RWPE2 (cell line): Measurements from ENCODE around the gene ETV1.
"Not testable (repeated sequence)": the region's sequence is repeated elsewhere in the genome, so short reads cannot be mapped to it uniquely, and the experiment has no call there.

Source experiments
- ATAC-seq: fragments of 200-7000 bp; cut with Tn5 transposase; 3 replicates; pipeline ENCODE4 v1.9.1; 2021; ENCODE audit warnings: low read depth
- DNase-seq: peaks from one replicate; pipeline ENCODE4 v3.0.0-alpha.2; 2020; ENCODE audit warnings: low spot score
- H3K27ac ChIP-seq: fragments of 450-650 bp; 2 replicates; pipeline ENCODE4 v1.5.1; 2017; ENCODE audit warnings: mild to moderate bottlenecking; ENCODE audit not compliant: poor library complexity, severe bottlenecking
- H3K27me3 ChIP-seq: fragments of 250-450 bp; sonication (Bioruptor Pico); 2 replicates; pipeline ENCODE4 v1.5.1; 2021; ENCODE audit warnings: mild to moderate bottlenecking, moderate library complexity; ENCODE audit not compliant: insufficient read depth, poor library complexity, severe bottlenecking
- H3K36me3 ChIP-seq: fragments of 250-450 bp; sonication (Bioruptor Pico); 2 replicates; pipeline ENCODE4 v1.5.1; 2020; ENCODE audit warnings: low read depth, mild to moderate bottlenecking, moderate library complexity
- H3K4me1 ChIP-seq: fragments of 250-450 bp; sonication (Bioruptor Pico); 2 replicates; pipeline ENCODE4 v1.5.1; 2021; ENCODE audit warnings: mild to moderate bottlenecking, moderate library complexity; ENCODE audit not compliant: insufficient read depth, poor library complexity, severe bottlenecking
- H3K4me3 ChIP-seq: fragments of 250-450 bp; sonication (Bioruptor Pico); 2 replicates; pipeline ENCODE4 v1.5.1; 2021; ENCODE audit warnings: mild to moderate bottlenecking, moderate library complexity; ENCODE audit not compliant: severe bottlenecking
- H3K9me3 ChIP-seq: fragments of 250-450 bp; sonication (Bioruptor Pico); 2 replicates; pipeline ENCODE4 v1.5.1; 2021; ENCODE audit warnings: mild to moderate bottlenecking, moderate library complexity; ENCODE audit not compliant: severe bottlenecking
- CTCF ChIP-seq: fragments of 450-650 bp; IDR thresholded peaks from one replicate; pipeline ENCODE4 v1.5.1; 2017; ENCODE audit warnings: mild to moderate bottlenecking, moderate library complexity; ENCODE audit not compliant: poor library complexity, severe bottlenecking

The ETV1 gene

GRCh38 chr7:13932131-13932530 is 57.3 kb downstream of the ETV1 start:
- Histone ChIP-seq H3K36me3 (no peaks in the 10 kb centered on the region), H3K4me1 (no peaks in the 10 kb centered on the region), H3K27ac (no peak overlapping the region), H3K27me3 (no peaks in the 10 kb centered on the region), H3K4me3 (no peak overlapping the region), H3K9me3 (no peaks in the 10 kb centered on the region)
- TF ChIP-seq CTCF, result no peak
- DNase-seq, result no peak
- no peak for ATAC-seq

- TF ChIP-seq CTCF, result no peak
- Histone ChIP-seq H3K36me3 (no peaks in the 10 kb centered on the region), H3K27ac (peak overlapping the region; percentile 84), H3K4me1 (peaks cover 19% of the 10 kb centered on the region), H3K27me3 (no peaks in the 10 kb centered on the region), H3K4me3 (no peak overlapping the region), H3K9me3 (no peaks in the 10 kb centered on the region)
- DNase-seq (no peak), ATAC-seq (no peak)
These were observed 68.4 kb downstream of the ETV1 start for GRCh38 chr7:13921062-13921461.

- peaks cover 19% of the 10 kb centered on the region for H3K4me1 ChIP-seq
- H3K9me3 ChIP-seq, result no peaks in the 10 kb centered on the region
These were observed 69.3 kb downstream of the ETV1 start for GRCh38 chr7:13920053-13920697.

GRCh38 chr7:13918333-13918732 is 71.1 kb downstream of the ETV1 start:
- H3K27ac ChIP-seq, H3K36me3 ChIP-seq, H3K27me3 ChIP-seq, H3K4me3 ChIP-seq, H3K9me3 ChIP-seq, DNase-seq, ATAC-seq: not testable (repeated sequence)
- H3K4me1 ChIP-seq, result peaks cover 19% of the 10 kb centered on the region

More at GRCh38 chr7:13920053-13920697, 69.3 kb downstream of the ETV1 start:
- peak; percentile 99 for ATAC-seq
- no peak overlapping the region for H3K4me3 ChIP-seq
- no peak for TF ChIP-seq CTCF
- no peaks in the 10 kb centered on the region for H3K27me3 ChIP-seq
- peak; percentile 81 for DNase-seq
- H3K27ac ChIP-seq, result peak overlapping the region; percentile 84
- no peaks in the 10 kb centered on the region for H3K36me3 ChIP-seq

GRCh38 chr7:13917103-13917502 is 72.4 kb downstream of the ETV1 start:
- not testable (repeated sequence) for H3K36me3 ChIP-seq, ATAC-seq, DNase-seq, H3K27me3 ChIP-seq, H3K4me3 ChIP-seq, H3K9me3 ChIP-seq, H3K27ac ChIP-seq
- peaks cover 19% of the 10 kb centered on the region for H3K4me1 ChIP-seq

- TF ChIP-seq CTCF, result no peak
- Histone ChIP-seq H3K4me3 (no peak overlapping the region), H3K4me1 (peaks cover 16% of the 10 kb centered on the region), H3K27me3 (no peaks in the 10 kb centered on the region), H3K9me3 (no peaks in the 10 kb centered on the region), H3K36me3 (no peaks in the 10 kb centered on the region), H3K27ac (no peak overlapping the region)
- no peak for ATAC-seq
- no peak for DNase-seq
These were observed 73.6 kb downstream of the ETV1 start for GRCh38 chr7:13915891-13916290.
